ENCODE measurements around the gene BLACAT1.

GRCh38 chr1:205430696-205431305, 25.0 kb downstream of the BLACAT1 start:
- peak; percentile 51 for TF ChIP-seq CTCF (conservative IDR thresholded peaks at IDR 0.05)
- no peak for TF ChIP-seq EZH2 (IDR thresholded peaks at IDR 0.05; ENCODE audit: low read depth)
